ENCODE results near the gene NCR2. TPM values are rescaled to one million over a fixed set of nuclear protein-coding genes. Genes with fewer than 3 reads are reported as not detected.

NCR2 gene
- total and polyA plus RNA-seq, 2 experiments from 2014 or later = not detected

DNA sequence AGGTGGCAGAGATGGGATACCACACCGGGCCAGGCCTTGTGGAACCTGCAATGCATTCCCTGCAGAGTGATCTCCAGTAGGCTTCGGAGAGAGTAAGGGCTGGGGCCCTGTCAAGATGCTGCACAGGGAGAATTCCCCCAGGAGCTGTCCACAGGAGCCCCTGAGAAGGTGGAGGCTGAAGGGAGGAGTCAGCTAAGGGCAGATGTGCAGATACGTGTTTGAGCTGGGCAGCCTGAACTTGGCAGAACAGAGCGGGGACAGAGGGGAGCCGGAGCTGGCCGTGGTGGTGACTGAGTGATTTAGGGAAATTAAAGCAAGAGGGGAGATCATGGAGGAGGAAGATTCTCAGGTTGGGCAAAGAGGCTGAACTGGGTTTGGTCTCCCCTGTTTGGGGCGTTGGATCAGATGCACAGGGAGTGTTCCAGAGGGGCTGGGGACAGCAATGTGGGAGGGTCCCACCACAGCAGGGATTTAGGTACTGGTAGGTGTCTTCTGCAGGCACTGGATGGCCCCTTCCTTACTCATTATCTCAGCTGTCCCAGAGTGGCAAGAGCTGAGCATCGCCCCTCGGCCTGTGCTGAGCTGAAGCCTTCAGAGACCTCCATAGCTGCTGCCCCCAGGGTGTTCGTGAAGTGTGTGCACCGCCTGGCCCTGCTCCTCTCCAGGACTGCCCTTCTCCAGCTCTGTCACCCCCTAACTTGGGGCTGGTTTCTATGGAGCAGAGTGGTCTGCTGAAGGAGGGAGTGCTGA lies 3.8 kb upstream of the NCR2 start:
- peaks cover 20% of the 10 kb centered on the region for H3K27me3 ChIP-seq
- no peaks in the 10 kb centered on the region for H4K20me1 ChIP-seq (ENCODE audit: insufficient read depth, poor library complexity, severe bottlenecking)
- TF ChIP-seq EZH2 (IDR thresholded peaks at IDR 0.05; ENCODE audit: borderline replicate concordance) (no peak), EZH2phosphoT487 (IDR thresholded peaks at IDR 0.05; ENCODE audit: low read depth, severe bottlenecking, unreplicated experiment) (no peak)
- TF ChIP-seq, protein P1, sequence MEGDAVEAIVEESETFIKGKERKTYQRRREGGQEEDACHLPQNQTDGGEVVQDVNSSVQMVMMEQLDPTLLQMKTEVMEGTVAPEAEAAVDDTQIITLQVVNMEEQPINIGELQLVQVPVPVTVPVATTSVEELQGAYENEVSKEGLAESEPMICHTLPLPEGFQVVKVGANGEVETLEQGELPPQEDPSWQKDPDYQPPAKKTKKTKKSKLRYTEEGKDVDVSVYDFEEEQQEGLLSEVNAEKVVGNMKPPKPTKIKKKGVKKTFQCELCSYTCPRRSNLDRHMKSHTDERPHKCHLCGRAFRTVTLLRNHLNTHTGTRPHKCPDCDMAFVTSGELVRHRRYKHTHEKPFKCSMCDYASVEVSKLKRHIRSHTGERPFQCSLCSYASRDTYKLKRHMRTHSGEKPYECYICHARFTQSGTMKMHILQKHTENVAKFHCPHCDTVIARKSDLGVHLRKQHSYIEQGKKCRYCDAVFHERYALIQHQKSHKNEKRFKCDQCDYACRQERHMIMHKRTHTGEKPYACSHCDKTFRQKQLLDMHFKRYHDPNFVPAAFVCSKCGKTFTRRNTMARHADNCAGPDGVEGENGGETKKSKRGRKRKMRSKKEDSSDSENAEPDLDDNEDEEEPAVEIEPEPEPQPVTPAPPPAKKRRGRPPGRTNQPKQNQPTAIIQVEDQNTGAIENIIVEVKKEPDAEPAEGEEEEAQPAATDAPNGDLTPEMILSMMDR (IDR thresholded peaks at IDR 0.05; ENCODE audit: poor library complexity) = no peak
- no peaks in the 10 kb centered on the region for H3K9me3 ChIP-seq (ENCODE audit: low read depth)
- no peaks in the 10 kb centered on the region for H3K36me3 ChIP-seq (replicated peaks; ENCODE audit: insufficient read depth, low read depth)
- 82% methylated on average over 11 of the region's 11 CpGs for WGBS (ENCODE audit: low lambda C conversion rate, missing lambda C conversion rate)
- no peak overlapping the region for H3K4me3 ChIP-seq
- DNase-seq (ENCODE audit: low spot score) = no peak
- H3K27ac ChIP-seq = no peak overlapping the region
- no peak overlapping the region for H2AFZ ChIP-seq
- no peaks in the 10 kb centered on the region for H3K4me1 ChIP-seq (ENCODE audit: insufficient read depth)
- H3K79me2 ChIP-seq = no peaks in the 10 kb centered on the region
- H3K4me2 ChIP-seq = no peak overlapping the region
- no peaks in the 10 kb centered on the region for H3K9me2 ChIP-seq (replicated peaks; ENCODE audit: insufficient read depth)

DNA sequence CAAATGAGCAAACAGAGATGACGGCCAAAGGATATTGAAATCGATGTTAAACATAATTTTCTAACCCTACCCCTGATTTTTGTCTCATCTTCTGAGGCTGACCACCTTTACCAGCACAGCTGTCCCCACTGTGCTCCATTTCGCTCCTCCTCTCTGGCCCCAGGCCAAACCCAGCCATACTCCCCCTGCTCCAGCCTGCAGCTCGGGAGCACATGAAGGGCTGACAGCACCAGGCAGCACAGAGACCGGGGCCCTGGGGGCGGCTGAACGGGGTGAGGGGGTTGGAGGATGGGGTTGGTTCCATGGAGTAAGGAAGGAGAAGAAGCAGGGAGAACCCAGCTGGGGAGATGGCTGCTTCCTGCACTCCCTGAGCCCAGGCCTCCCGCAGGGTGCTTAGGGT lies 3.2 kb upstream of the NCR2 start:
- Histone ChIP-seq H3K4me1 (ENCODE audit: insufficient read depth) (no peaks in the 10 kb centered on the region), H3K27ac (no peak overlapping the region), H3K9me2 (replicated peaks; ENCODE audit: insufficient read depth) (no peaks in the 10 kb centered on the region), H4K20me1 (ENCODE audit: insufficient read depth, poor library complexity, severe bottlenecking) (no peaks in the 10 kb centered on the region), H3K79me2 (no peaks in the 10 kb centered on the region), H3K36me3 (replicated peaks; ENCODE audit: insufficient read depth, low read depth) (no peaks in the 10 kb centered on the region), H3K9me3 (ENCODE audit: low read depth) (no peaks in the 10 kb centered on the region), H3K4me2 (no peak overlapping the region), H3K27me3 (peaks cover 13% of the 10 kb centered on the region), H2AFZ (no peak overlapping the region), H3K4me3 (no peak overlapping the region)
- no peak for DNase-seq (ENCODE audit: low spot score)
- TF ChIP-seq EZH2phosphoT487 (IDR thresholded peaks at IDR 0.05; ENCODE audit: low read depth, severe bottlenecking, unreplicated experiment) (no peak), EZH2 (IDR thresholded peaks at IDR 0.05; ENCODE audit: borderline replicate concordance) (no peak)
- TF ChIP-seq, protein P1 (IDR thresholded peaks at IDR 0.05; ENCODE audit: poor library complexity) = no peak
- WGBS (ENCODE audit: low lambda C conversion rate, missing lambda C conversion rate) = 76% methylated on average over 7 of the region's 8 CpGs

DNA sequence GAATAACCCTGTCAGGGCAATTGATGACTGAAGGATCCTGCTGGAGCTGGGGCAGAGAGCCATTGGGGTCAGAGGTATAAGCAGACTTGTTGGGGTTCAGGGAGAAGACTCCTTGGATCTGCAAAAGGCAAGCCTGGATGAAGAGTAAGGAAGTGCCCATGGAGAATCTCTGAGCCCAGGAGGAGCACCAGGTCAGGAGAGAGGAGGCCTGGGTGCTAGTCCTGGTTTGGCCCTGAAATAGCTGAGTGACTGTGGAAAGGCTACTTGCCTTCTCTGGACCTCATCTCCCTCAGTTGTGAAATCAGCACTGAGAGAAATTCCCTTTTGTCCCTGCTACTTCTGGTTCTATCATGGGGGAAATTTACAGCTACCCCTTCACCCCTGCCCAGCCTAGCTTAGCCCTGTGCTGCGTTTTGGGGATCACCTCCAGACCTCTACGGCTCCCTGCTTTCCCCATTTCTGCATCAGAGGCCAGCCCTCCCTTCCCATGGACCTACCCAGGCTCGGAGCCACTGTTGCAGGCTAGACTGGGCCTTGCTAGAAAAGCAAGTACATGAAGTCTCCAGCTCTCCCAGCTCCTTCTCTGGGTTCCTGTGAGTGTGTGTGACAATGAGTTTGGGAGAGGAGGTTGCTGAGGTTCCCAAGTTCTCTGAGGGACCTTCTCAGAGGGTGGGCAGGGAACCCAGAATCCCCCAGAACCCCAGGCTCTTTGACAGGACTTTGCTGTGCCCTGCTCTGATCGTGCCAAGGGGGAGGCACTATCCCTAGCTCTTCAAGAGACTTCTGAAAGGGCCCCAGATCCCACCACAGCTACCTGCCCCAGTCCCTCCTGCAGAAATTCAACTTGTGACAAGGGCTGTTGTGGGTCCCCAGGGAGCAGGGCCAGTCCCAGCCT lies 2.3 kb upstream of the NCR2 start:
- no peaks in the 10 kb centered on the region for H3K9me3 ChIP-seq (ENCODE audit: low read depth)
- TF ChIP-seq EZH2phosphoT487 (IDR thresholded peaks at IDR 0.05; ENCODE audit: low read depth, severe bottlenecking, unreplicated experiment) (no peak), EZH2 (IDR thresholded peaks at IDR 0.05; ENCODE audit: borderline replicate concordance) (no peak)
- TF ChIP-seq, protein P1 (IDR thresholded peaks at IDR 0.05; ENCODE audit: poor library complexity) = no peak
- no peak overlapping the region for H3K4me3 ChIP-seq
- no peak for DNase-seq (ENCODE audit: low spot score)
- H3K27me3 ChIP-seq = peaks cover 11% of the 10 kb centered on the region
- H3K79me2 ChIP-seq = no peaks in the 10 kb centered on the region
- no peaks in the 10 kb centered on the region for H3K4me1 ChIP-seq (ENCODE audit: insufficient read depth)
- no peak overlapping the region for H2AFZ ChIP-seq
- H3K4me2 ChIP-seq = no peak overlapping the region
- H3K9me2 ChIP-seq (replicated peaks; ENCODE audit: insufficient read depth) = no peaks in the 10 kb centered on the region
- no peak overlapping the region for H3K27ac ChIP-seq
- no peaks in the 10 kb centered on the region for H4K20me1 ChIP-seq (ENCODE audit: insufficient read depth, poor library complexity, severe bottlenecking)
- 83% methylated on average over 4 of the region's 4 CpGs for WGBS (ENCODE audit: low lambda C conversion rate, missing lambda C conversion rate)
- no peaks in the 10 kb centered on the region for H3K36me3 ChIP-seq (replicated peaks; ENCODE audit: insufficient read depth, low read depth)

Measured in hepatocyte (in vitro differentiated cells).